A673 (cell line): ENCODE data around the gene VTA1.

ENCODE experiments used
- CTCF ChIP-seq: fragments of 300-800, 200-600 bp; sonication (generic); conservative IDR thresholded peaks from 2 replicates; pipeline ENCODE4 v1.5.1; 2017; ENCODE audit warnings: low read depth, mild to moderate bottlenecking, antibody characterized with exemption, low read length, moderate library complexity, mixed read lengths
- EZH2 ChIP-seq: fragments of 200-600 bp; sonication (generic); IDR thresholded peaks from 2 replicates; pipeline ENCODE4 v1.6.1; 2017; ENCODE audit warnings: borderline replicate concordance, low read depth, mild to moderate bottlenecking, mixed read lengths, antibody characterized with exemption, low read length; ENCODE audit not compliant: poor library complexity, severe bottlenecking

DNA sequence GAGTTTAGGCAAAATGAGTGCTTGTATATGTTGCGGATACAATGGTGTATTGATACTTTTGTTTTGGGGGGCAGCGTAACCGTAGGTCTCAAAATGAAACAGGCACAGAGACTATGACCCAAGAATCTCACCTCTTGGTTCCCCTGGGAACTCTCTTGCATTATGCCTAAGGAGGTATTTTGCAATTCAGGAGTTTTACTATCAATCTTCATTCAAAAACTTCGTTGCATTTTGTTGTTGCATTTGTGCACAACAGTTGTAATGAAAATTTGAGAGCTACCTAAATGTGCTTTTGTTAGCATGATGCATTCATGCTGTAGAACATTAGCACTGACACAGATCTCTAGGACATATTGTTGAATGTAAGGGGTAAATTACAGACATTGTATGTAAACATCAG is 18.2 kb downstream of the VTA1 start:
- TF ChIP-seq CTCF: no peak
- TF ChIP-seq EZH2: no peak
